DMS114 treated with DMSO at 0.1 percent for 48 hours (cell line): ENCODE results near the gene HOXC9.

Source experiments
- DNase-seq: peaks from one replicate; lab custom pipeline; 2025; ENCODE audit not compliant: unreplicated experiment; lab: John Stamatoyannopoulos, UW

Gene HOXC9

DNA sequence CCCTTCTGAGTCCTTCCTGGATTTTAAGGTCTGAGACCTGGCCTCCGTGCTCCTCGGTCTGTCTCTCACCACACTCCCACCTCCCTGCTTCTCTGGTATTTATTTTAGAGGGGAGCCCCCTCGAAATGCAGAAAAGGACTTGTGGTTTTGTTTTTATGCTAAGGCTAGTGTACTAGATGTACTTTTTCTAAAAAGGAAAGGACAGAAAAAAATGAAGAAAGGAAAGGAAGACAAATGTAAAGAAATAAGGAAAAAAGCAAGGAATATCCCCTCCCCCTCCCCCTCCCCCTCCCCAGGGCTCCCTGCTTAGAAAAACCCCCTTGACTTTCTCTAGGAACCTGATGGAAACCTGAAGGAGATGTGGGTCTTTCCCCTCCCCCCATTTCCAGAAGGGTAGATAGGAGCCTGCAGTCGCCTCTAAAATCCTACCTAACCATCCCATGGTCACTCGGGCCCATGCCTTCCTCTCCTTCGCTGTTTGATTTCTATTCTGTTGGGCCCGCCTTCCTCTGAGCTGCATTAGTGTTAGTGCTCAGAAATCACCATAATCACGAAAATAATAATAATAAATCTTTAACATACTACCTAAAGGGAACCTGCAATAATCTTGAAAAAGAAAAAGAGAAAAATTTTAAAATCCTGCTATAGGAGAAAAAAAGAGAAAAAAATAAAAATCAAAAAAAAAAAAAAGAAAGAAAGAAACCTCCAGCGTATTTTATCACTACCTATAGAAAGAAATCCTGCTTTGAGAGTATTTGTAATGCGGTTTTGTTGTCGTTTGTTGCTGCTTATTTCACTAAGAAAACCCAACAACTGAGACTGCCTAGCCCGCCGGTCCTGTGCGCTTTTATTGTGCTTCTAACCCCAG, 11.9 kb downstream of the HOXC9 start:
- no peak for DNase-seq

DNA sequence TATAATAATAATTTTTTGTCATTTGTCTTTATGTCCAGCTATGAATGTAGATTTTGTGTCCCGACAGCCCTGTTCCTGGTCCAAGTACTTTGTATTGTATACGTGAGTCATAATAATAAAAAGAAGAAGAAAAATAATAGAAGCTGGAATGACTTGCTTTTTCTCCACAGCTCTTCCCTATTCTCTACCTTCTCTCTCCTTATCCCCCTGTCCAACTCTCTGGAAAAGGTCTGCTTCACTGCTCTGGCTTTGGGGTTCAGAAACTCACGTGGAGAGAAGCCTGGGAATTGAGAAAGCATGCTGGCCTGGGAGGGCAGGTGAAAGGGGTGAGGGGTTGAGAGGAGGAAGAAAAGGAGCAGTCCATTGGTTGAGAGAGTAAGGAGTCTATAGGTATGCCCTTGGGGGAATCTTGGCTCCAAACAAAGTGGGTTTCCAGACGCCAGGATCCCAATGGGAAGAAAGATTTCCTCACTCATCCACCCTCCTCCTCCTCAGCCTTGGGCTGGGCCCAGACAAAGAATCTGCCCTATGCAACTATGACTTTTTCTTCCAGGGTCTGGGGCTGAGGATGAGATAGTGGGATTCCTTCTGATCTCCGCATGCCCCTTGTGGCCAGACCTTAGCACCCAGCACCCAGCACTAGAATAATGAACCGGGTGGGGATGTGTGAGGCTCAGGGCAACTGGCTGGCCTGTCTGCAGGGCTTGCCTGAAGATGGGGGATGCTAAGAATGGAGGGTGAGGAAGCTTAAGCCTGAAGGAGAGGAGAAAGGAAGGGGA, 12.9 kb downstream of the HOXC9 start:
- peak; percentile 49 for DNase-seq

DNA sequence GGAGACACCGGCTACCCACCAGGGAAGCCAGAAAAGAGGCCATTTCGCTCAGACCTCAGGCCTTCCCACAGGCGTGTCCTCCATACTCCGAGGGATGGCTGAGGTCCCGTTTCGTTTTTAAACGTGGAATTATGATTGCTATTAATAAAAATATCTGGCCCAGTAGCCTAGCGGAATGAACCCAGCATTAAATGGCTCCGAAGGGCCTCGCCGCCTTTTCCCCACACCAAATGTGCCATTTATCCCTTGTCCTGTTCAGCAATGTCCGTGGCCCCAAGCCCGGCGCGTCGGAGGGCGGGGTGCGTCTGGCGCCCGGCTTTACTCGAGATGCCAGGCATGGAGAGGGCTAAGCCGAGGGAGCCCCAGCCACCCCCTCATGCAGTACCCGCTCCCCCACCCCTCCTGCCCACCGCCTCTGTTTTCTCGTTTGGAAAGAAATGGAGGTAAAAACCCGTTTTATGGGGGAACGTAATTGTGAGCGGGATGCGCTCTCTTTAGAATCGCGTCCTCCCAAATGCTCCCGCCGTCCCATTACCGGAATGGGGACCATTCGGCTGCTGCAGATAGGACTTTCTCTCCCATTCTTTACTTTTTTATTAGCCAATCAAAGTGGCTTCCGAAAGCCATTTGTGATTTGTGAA, 14.5 kb downstream of the HOXC9 start:
- no peak for DNase-seq

DNA sequence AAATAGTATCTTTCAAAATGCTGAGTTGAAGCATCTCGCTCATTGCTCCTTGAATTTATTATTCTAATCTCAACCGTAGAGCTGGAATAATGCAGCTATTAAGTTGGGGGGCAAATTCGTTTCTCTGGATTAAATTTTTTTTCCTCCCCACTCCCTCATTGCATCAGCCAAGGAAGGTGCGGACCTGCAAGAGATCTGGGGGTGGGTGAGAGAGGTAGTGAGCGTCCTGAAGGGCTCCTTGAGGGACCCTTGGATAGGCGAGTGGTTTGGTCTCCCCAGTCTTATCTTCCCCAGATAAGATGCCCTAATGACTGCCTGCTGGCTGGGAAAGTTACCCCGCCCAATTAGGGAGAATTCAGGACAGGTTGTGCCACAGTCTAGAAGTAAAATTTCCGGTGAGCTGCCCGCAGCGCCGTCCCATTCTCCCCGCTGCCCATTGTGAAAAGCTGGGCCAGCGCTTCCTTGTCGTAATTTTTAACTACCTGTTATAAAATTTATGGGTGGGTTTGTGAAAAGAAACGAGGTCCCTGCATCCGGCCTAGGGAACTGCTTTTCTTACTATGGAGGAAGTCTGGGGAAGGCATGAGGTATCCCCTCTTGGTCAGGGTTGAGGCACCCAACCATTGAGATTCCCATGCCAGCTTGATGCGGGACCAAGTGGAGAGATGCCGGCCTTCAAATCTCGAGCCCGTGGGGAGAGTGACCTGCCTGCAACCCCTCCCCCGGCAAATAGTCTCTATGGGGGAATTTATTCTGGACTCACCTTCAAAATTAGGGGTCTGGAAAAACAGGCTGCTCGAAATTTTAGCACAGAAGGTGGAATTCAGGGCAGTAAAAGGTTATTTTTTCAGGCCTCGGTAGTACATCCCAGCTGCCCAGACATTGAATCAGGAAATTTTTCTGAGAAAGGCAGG, 15.3 kb downstream of the HOXC9 start:
- DNase-seq, result no peak

DNA sequence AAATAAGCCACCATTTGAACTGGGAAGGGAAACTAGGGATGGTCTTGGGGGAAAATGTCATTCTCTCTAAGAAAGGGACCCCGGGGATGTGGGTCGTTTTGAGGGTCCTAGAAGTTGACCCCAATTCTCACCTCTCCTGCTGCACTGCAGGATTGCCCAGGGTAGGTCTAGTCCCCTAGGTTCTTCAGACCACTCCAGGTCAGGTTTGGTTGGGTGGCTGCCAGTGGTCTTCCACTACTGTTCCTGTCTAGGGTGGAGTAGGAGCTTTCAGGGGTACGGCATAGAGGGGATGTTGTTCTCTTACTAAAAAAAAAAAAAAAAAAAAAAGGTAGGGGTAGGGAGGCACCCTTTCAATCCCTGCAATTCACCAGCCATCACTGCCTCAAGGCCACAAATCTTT, 16.1 kb downstream of the HOXC9 start:
- no peak for DNase-seq

DNA sequence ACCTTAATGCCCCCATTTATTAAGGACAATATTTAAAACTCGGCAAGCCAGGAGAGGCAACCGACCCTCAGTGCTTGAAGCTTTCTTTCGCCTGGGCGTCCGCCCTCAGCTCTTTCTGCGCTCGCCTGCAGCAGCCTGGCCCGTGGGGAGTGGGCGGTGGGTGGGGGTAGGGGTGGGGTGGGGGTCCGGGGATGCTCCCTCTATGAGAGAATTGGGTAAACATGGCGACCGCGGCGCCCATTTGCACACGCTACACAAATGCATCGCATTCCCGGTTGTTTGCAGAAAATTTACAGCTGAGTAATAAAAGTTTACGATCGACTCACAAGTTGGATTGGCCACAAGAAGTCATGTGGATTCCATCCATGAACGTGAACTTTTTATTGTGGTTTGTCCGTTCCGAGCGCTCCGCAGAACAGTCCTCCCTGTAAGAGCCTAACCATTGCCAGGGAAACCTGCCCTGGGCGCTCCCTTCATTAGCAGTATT, 16.6 kb downstream of the HOXC9 start:
- DNase-seq, result peak; percentile 93

DNA sequence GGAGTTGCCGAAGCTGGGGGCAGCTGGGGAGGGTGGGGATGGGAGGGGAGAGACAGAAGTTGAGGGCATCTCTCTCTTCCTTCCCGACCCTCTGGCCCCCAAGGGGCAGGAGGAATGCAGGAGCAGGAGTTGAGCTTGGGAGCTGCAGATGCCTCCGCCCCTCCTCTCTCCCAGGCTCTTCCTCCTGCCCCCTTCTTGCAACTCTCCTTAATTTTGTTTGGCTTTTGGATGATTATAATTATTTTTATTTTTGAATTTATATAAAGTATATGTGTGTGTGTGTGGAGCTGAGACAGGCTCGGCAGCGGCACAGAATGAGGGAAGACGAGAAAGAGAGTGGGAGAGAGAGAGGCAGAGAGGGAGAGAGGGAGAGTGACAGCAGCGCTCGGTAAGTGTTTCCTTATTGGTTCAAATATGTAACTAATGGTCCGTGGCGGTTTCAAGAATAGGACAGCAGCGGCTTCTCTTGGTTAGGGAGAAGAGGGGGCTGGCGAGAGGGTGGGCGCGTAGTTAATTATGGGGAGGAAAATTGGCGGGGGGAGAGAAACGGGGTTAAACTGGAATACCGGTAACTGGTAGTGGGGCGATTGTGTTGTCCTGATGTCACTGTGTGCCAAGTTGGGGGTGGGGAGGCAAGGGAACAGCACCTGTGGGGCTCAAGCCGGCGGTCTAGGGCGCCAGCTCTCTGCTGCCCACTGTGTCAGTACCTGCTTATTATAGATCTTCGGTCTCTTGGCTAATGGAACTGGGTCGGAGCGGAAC, 17.2 kb downstream of the HOXC9 start:
- DNase-seq, result peak; percentile 81

DNA sequence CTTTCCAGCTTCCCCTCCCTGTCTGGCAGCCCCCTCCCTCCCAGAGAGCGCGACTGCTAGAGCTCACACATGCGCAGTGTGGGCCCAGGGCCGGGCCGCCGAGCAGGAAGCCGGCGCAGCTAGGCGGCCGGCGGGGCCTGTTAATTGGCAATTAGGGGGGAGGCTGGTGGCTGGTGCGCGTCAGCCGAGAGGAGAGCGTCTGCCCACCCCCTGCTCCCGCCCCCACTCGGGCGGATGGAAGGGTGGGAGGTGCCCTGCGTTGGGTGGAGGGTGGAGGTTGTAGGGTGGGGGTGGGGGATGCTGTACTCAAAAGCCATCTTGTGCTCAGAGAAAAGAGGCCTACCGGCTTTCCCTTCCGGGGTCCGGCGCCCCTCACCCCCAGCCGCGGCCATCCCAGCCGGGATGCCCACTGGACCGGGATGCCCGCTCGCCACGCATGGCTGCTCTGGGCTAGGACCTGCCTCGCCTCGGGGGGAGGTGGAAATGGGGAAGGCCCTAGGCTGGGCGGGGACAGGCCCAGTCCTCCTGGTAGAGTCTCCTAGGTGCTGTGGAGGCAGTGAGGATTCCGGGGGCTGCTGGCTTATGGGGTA, 18.0 kb downstream of the HOXC9 start:
- peak; percentile 91 for DNase-seq

DNA sequence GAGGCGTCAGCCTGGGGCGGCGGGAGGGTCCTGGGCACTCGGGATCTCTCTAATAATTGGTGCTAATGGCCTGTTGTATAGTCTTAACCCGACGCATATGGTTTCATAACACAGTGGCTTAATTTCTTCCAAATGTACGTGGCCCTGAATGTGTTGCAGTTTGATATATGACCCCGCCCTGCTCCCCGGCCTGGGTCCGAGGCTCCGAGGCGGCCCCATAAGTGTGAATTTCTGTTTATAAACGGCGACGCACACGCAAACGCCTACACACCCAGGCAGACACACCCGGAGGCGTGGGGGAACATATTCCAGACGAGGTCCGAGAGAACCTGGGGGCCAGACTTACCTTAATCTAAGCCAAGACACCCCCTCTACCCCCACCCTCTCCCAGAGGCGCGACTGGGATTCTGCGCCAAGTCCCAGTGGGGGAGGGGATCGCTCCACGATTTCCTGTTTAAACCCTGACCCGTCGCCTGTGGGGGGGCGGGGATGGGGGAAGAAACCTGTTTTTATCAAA, 18.6 kb downstream of the HOXC9 start:
- no peak for DNase-seq

DNA sequence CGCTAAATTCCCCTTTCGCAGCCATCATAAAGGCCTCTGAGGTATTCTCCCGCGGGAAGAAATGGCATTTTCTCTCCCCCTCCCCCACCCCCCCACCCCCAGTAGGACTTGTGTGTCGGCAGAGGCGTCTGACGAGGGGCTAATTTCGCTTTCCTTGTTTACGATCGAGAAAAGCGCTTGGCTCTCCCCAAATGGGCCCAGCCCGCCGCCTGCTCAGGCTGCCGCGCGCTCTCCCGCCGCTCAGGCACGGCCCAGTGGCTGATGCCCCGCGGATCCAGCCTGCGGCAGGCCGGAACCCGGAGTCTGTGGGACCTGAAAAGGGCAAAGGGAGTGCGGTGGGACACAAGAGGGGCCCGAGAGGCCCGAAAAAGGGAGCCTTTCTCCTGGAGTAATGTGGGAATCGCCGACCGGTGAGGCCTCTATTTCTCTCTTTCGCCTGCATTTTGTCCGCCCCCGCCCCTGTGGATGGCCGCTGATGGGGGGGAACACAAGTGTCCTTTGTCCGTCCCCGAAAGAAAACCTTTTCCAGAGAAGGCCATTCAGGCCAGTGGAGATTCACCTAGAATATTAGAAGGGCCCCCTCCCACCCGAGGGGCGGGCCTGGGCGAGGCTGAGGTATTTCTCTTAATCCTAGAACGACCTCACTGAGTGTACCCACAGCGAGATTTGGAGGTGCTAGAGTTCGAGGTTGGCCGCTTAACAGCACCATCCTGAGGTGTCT, 19.3 kb downstream of the HOXC9 start:
- DNase-seq, result no peak

DNA sequence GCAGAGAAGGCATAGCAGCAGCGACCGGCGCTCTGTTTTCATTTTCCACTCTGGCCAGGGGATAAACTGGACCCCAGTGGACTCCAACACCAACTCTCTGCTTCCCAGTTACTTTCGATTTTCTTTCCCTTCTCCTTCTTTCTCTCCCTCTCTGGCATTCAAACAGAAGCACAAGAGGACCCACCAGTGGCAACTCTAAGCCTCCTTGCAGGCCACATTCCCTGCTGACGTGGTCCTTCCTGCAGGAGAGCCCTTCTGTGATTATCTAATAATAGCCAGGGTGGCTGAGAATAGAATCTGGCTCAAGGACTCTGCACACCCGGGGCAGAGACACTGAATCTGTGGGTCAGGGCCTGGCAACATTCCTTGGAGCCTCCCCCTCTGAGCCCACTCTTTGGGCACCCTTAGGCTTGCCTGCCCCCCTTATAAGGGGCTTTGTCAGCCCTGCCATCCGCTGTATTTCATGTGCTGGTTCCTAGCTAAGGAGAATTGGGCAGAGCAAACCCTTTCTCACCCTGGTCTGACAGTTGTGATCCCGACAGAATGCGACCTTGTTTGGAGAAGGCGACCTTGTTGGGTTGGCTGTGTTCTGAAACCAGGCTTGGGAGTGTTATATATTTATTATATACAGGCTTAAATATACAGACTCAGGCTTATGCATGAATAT, 20.1 kb downstream of the HOXC9 start:
- DNase-seq, result no peak

DNA sequence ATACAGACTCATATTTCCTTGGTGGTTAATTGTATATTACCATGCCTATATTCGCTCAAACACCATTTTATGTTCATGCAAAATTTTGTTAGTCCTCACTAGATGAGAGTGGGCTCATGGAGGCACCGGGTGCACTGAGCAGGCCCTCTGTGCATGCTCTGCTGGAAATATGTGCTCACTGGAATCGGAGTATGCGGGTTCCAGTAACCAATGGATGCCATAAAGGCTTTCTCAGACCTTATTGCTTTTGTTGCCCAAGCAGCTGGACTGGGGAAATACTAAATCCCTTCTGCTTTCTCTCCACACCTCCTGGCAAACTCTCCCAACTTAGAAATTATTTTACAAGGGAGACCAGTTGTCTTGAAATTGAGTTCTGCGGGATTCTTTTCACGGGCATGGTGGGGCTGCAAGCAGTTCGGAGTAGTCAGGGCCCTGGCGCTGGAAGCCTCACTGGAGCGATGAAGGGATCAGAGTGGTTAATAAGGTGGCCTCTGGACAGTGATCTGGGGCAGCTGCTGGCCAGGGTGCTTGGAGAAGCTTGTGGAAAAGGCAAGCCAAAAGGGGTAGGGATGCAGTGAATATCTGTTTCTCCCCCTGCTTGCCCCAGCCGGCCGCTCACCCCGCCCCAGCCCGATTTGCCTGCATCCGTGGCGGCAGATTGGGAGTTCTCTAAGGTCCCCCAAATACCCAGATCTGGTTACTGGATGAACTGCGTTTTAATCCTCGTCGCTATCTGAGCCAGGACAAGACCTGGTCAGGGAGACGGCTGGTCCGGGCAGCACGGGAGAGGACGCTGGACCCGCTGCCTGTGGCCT, 20.8 kb downstream of the HOXC9 start:
- peak; percentile 55 for DNase-seq

DNA sequence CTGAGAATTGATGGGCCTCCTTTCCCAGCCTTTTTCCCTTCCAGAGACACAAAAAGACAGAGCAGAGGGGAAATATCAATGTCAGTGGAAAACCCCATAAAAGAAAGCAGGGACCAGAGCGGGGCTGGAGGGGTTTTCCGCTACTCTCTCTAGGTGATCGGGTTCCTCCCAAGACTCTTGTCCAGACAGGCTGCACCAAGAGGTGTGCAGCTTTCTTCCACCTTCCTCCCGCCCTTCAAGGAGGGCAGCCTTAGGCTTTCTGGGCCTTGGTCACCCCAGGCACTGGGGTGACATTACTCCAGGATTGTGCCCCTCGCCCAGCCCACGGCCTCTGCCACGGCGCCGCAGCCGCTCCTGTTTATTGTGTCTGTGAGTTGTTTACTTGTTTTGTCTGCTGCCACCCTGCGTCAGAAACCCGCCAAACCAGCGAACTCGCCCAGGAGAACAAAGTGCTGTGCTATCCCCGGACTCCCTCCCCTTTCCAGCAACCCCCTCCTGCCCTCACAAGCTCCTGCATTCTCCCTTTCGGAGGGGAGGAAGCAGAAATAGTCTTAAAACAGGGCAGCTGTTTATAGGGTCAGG, 21.6 kb downstream of the HOXC9 start:
- DNase-seq, result peak; percentile 75

DNA sequence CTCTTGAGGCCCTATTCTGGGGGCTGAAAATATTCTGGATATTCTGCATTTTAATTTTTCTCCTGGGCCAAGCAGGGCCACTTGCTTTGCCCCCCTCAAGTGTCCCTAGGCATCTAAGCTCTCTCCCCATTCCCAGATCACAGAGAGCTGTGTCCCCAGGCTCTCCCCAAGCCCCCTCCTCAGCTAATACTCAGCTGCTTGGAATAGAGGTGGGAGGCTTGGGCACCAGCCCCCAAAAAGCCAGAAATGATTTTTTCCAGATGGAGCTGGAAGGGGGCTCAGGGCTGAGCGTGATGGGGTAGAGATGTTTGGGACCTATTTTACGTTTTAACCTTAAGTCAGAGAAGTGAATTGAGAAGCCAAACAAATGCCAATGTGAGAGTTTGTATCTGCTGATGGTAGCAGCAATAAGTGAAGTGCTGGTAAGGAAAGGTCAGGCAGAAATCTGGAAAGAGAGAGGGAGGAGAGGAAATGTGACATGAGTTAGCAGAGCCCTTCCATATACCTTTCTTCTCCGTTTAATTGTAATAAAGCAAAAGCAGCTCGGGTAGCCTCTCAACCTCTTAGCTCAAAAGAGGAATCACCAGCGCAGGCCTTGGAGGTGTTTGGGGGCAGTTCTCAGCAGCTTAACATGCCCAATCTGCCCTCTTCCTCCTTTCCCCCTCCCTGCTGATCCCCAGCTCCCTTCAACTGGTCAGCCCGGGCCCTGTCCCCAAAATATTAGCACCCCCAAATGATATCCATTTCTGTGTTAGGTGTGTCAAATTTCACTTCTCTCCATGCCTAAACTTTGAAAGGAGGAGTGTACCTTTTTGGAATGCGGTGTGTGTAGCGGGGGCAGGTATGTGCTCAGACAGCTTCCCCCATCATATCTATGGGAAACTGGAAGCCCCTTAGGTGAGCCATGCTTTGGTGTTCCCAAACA, 23.3 kb downstream of the HOXC9 start:
- DNase-seq, result no peak

DNA sequence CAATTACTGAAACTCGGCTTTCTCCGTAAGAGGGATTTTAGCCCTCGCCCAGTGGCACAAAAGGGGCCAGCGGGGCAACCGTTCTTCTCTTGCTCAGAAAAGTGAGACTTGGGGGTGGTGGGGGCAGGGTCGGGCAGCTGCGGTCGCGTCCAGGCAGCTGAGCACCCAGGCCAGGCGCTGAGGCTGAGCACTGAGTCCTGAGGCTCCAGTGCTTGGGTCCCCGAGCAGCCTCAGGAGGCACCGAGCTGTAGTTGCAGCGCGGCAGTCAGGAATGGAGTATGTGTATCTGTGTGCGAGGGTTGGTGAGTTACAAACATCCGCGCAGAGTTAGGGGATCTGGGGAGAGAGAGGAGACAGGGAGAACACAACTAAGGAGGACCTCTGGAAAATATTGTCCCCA, 24.2 kb downstream of the HOXC9 start:
- no peak for DNase-seq
